Activated T-cell treated with anti-CD3 and anti-CD28 coated beads for 48 hours (primary cell): ENCODE data around the gene BPGM.

ENCODE experiments used
- DNase-seq: peaks from one replicate; pipeline ENCODE4 v3.0.0-alpha.2; 2020; ENCODE audit warnings: low read depth

The BPGM gene

DNA sequence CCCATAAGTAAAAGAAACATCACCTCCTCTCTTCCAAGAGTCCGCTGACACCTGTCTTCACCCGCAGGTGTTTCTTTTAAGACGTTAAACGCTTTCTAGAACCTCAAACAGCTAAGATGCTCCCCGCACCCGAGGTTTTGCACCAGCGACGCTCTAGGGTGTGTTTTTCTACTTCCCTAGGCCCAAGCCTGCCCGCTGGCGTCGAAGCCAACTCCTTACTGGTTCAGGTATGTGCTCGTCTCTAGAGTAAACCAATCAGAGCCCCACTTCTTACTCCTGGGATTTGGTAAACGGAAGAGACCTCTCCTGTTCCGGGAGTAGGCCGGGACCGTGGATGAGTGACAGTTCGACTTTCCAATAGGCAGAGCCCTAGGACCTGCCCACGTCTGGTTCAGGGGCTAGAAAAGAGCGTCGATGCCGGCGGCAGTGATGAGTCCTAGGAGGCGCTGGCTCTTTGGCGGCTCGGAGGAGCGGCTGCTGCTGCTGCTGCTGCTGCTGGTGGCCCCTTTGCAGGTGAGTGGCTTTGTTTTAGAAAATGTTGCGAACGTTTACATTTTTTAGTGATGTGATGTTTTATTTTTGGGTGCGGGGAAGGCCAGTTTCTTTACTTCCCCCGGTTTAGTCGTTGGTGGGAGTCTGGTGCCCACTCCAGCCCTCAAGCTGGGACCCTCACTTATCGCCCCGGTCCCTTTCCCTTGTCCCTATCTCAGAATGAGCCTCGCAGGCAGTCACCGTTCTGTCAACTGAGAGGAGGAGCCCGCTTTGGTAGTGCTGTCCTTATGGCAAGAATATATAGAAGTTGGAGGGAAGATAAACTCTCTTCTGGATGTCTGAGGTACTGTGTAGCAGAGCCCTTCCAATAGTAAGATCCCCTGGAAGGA lies at the start of gene BPGM:
TSS of gene BPGM (plus strand) at position 429 of the 881 bp plus-strand sequence. CDS start 14,655 bp downstream, outside the sequence.
- DNase-seq: peak; percentile 89

DNA sequence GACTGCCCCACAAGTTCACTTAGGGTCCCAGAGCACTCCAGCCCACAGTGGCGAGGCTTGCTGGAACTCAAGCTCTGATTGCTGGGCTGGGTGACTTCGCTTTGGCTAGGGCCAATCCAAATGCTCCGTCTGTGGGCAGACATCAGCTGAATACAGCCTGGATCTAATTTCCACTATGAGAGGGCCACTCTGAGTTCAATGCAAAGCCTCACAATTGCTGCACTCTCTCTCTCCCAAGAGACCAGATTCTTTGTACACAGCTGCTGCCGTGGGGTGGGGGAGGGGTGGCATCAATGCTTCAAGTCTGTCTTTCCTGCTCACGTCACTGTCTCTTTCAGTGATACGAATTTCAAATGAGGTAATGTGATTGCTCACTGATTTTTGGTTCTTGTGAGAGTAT lies 47.3 kb upstream of the BPGM start:
- DNase-seq: no peak

DNA sequence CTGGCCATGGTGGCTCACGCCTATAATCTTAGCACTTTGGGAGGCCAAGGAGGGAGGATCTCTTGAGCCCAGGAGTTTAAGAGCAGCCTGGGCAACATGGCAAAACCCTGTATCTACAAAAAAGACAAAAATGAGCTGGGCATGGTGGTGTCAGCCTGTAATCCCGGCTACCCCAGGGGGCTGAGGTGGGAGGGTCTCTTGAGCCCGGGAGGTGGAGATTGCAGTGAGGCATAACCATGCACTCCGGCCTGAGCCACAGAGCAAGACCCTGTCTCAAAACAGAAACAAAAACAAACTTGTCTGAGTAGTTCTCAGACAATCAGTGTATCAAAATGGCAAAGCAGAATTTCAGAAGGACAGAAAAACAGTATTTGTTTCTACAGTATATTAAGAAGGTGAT lies 45.2 kb upstream of the BPGM start:
- no peak for DNase-seq

DNA sequence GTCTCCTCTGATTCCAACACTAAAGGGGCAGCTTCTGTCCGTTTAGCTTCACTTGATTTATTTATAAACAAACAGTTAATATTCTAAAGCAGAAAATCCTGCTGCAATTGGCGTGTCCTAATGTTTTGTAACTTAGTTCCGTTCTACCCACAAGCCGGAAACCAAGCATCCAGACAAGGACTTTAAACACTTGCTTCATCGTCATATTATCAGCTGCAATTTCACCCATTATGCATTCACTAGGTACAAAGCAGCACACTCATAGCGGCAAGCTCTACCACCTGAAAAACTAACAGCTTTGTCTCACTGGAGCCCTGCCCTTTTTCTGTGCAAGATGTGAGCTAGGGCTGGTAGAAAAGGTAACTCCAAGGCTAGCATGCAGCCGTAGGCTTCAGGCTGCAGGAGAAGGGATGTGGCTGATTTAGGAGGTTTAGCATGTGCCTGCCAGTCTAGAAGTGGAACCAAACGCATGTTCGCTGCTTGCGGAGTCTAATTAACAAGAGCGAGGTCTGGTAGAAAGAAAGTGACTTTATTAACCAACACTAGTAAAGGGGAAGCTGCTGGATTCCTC lies 43.7 kb upstream of the BPGM start:
- DNase-seq: no peak

DNA sequence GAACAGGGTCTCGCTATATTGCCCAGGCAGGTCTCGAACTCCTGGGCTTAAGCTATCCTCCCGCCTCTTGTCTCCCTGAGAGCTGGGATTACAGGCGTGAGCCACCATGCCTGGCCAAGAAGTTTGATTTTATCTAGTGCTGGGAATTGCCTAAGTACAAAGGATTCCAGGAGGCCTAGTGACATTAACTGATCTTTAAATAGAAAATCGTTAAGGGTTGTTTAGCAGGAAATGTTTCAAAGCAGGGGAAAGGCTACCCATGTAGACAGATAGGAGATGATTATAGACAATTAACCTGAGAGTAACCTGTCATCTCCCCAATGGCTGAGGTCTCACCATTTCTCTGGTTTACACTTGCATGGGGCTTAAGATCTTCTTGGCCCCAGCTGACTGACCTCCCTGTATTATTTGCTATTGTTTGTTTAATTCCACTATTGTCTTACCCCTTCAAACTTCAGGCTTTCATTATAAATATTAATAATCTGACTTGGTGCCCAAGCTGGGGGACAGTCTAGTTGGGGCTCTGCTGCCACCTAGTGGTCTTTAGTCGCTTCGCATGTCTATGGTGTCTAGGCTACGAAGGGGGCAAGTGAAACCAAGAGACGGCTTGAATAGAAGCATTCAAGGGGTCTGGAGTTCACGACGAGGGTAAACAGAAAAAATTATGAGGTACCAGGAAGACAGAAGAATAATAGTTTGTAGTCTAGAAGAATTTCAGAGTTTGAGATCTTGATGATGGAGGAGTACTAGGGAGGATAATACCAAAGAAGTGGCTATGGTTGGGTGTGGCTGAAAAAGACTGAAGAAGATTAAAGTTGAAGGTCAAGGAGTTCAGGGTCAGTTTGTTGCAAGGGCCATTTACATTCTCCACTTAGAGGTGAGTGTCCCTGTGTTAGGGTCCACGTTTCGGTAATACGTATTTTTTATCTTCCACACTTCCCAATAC lies 40.4 kb upstream of the BPGM start:
- peak; percentile 41 for DNase-seq

DNA sequence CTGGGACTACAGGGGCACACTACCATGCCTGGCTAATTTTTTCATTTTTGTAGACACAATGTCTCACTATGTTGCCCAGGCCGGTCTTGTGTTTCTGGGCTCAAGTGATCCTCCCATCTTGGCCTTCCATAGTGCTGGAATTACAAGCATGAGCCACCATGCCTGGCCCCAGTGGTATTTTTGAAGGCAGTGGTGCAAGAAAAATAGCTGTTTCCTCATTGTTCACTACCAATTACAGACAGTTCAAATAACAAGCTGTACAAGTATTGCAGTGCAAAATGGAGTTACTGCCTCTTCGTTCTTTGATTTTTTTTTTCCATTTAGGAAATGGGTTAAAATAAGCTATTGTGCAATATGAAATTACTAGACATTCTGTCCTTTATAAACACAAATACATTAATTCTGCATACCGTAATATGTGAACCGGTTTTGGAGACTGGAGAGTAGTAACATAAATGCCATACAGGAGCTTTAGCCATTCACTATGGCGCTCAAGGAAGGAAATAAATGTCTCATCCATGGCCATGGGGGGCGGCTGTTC lies 35.0 kb upstream of the BPGM start:
- DNase-seq: no peak

DNA sequence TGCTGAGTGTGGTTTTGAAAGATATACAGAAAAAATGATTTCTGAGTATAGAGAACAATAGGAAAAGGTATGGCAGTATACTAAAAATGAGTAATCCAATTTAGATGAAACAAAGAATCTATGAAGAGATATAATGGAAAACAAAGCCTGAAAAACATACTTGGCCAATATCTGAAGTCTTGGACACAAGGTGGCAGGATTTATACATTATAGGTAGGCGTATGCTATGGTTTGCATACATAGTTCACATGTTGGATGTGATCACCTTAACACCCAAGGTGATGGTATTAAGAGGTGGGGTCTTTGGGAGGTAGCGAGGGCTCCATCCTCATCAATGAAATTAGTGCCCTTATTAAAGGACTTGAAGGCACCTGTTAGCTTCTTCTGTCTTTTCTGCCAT lies 34.5 kb upstream of the BPGM start:
- DNase-seq: no peak

DNA sequence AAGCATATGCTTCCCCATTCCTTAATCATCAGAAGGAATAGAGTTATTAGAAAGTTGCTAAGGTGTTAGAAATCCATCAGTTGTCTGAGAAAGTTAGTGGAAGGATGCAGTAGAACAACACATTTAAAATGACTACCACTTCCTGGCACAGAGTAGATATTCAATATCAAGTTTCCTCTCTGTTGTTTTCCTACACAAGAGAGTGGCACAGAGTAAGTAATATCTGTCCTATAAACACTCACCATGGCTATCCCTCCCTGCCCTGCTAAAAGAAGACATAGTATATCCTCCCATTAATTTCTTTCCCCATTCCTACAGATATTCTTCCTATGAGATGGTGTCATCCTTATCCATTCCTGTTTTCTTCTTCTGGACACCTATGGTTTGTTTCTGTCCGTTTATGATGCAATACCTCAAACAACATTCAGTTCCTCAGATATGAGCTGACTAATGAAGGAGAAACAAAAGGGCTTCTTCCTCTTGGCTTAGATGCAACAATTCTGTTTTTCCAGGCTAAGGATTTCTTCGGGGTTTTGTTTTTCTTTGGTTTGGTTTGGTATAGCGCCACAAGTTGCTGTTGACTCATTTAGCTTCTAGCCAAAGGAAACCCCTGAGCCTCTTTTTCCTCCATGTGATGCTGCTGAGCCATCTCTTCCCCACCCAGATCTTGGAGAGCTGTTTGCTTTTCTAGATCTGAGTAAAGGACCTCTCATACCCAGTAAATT lies 32.9 kb upstream of the BPGM start:
- DNase-seq: peak; percentile 9

DNA sequence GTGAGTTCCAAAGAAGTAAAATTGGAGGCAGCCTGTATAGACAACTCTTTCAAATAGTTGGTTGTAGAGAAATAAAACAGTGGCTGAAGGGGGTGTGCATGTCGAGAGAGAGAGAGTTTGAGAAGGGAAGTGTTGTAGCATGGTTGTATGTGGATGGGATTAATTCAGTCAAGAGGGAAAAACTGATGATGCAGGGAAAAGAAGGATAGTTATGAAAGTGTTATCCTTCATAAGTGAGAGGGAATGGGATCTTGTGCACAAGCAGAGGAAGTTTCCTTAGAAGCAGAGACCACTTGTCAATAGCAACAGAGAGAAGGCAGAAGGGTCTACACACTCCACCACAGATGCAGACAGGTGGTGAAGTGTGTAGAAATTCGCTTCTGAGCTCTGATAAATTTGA lies 30.0 kb upstream of the BPGM start:
- no peak for DNase-seq

DNA sequence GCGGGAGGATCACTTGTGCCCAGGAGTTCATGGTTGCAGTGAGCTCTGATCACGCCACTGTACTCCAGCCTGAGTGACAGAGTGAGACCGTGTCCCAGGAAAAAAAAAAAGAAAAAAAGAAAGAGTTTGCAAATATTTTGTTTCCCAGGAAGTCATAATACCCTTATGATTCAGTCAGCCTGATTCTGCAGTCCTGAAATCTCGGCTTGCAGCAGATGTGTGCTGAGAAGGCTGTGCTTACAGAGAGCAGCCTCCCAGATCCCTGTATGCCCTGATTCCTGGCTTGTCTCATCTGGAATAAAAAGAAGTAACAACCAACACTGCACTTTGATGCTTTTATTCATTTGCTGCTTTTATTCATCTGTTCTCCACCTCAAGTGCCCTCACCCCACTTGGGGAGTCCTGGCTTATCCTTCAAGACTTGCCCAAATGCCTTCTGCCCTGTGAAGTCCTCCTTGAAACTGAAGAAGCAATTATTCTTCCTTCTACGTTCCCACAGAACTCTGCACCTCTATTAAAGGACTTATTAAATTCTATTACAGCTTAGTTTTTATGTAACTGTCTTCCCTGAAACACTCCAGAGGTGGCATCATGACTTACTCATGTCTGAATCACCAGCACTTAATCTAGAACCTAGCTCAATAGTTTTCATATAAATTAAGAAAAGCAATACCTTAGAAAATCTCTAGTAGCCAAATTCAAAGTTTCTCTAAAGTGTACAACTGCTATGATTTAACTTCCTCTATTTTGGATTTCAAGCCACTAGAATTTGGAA lies 27.7 kb upstream of the BPGM start:
- DNase-seq: no peak

DNA sequence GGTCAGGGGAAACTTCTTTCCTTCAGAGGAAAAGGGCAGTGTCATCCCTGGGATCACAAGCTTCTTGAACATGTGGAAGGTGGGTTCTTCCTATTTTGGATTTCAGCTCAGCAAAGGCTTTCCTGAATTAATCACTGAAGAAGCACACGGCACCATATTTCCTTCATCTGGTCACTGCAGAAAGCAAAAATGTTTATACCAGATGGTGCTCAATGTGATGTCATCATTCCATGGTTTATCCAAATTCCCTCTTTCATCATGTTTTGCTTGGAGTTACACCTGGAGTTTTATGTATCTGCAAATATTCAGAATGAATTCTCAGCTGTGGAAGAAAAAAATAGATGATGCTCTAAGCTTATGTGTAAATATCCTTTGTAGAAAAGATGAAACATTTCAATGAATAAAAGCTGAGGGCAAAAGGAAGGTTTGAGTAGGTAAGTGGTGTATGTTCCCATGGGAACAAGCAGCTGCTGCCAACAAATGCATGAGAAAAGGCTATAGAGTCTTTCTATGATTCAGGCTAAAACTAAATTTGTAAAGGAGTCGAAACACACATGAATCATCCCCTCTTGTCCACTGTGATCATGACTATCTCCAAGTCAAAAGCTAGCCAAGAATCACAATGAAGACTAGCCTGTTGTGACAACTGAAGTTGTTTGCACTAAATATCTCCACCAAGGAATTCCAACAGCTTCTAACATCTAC lies 26.9 kb upstream of the BPGM start:
- DNase-seq: no peak

DNA sequence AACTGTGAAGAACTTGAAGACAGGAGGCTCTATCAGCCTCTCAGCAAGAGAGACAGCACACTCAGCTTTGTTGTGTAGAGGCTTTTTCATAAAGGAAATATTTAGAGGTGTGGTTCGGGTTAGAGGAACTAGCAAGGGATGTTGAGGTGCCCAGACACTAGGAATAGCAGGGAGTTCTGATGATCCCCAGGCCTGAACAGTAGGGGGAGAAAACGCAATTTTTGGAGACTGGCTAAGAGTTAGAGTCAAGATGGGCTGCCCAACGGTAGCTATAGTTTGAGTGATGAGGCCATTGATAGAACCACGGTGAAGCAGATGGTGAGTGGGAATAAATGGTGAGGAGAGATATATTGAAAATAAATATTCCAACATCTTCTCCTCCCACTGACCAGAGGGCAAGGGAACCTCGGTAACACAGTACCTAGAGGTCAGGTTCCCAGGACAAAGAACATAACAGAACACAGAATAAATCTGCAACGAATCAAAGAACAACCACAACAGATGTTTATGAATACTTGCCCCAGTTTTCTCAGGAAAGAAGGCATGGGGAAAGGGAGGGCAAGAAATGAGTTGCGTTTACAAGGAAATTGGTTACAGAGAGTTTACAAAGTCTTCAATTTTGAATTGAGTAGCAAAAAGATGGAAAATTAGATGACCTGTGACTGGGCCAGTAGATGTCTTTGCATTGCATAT lies 24.2 kb upstream of the BPGM start:
- no peak for DNase-seq

DNA sequence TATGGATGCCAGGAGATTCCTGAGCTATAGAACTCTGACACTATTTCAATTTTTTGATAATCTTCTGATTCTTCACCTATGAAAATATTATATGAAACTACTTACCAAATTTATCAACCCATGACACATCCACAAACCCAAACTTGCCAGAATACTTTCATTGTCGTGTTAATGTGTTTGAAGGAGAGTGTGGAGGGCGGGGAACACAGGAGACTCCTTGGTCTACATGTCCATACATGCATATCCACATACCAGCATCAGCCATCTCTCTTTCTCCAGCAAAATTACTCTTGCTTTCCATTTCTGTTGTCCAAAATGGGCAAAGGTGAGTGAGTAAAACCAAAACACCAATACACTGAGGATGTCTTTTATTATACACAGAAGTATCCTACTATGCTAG lies 23.5 kb upstream of the BPGM start:
- no peak for DNase-seq

DNA sequence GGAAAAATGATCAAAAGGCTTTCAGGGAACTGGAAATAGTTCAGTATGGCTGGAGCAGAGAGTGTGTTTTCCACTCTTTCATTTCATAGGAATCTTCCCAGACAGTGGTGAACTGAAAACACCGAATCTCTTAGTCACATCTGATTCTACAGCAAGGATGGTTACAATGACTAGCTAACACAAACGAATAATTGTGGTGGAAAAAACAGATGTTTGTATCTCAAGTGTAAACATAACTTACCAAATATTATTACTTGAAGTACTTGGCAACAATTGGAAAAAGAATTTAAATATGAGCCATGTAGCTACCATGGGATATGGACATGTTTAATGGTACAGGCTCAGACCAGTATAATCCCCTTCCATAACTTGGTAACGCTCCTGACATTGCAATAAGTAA lies 21.1 kb upstream of the BPGM start:
- DNase-seq: no peak

DNA sequence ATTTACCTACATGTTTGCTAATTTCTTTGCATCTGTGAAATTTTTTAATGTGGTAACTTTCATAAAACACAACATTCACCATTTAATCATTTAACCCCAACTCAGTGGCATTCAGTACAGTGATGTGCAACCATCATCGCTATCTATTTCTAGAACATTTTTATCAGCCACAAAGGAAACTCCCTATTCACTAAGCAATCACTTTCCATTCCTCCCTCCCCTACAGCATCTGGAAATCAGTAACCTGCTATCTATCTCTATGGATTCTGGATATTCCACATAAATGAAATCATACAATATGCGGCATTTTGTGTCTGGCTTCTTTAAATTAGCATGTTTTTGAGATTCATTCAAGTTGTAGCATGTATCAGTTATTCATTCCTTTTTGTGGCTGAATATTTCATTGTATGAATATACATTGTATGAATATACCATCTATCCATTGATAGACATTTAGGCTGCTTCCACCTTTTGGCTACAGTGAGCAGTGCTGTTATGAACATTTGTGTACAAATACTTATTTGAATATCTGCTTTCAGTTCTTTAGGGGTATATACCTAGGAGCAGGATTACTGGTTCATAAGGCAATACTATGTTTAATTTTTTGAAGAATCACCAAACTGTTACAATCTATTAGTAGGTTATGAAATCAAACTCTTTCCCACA lies 19.4 kb upstream of the BPGM start:
- DNase-seq: no peak

DNA sequence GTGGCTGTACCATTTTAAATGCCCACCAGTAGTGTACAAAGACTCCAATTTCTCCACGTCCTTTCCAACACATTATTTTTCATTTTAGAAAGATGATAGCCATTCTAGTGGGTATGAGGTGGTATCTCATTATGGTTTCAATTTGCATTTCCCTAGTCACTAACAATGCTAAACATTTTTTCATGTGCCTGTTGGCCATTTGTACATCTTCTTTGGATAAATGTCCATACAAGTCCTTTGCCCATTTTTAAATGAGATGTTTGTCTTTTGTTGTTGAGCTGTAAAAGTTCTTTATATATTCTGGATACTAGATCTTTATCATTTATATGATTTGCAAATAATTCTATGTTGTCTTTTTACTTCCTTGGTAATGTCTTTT lies 18.9 kb upstream of the BPGM start:
- no peak for DNase-seq

DNA sequence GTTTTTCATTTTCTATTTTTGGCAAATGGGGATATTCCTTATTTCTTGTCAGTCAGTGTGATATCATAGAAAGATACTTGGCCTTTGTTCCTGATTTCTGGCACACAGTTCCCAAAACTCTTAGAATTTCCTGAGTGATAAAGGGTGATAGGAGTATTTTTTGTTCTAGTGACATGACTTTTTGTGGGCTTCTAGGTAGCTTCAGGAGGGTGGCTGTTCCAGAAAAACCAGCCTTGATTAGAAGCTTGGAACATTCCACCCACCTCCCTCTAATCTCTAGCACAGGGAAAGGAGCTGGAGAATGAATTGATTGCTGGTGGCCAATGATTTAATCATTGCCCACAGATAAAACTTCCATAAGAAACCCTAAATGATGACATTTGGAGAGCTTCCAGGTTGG lies 17.2 kb upstream of the BPGM start:
- no peak for DNase-seq

DNA sequence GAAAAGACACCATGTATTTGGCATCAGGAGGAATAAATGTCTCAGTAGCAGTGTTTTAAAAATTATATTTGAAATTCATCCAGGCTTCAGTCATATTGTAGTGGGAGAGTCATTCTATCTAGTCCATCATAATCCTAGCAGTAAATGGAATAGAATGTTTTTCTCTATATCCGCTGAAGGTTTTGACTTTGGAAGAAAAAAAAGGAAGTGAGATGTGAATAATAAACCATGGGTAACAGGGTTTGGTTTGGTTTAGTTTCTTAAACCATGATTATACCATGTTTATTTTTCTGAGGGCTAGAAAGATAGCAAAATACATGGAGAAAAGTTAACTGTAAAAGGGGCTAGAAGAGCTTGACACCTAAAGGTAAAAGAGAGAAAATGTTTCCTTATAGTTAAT lies 16.4 kb upstream of the BPGM start:
- DNase-seq: no peak

DNA sequence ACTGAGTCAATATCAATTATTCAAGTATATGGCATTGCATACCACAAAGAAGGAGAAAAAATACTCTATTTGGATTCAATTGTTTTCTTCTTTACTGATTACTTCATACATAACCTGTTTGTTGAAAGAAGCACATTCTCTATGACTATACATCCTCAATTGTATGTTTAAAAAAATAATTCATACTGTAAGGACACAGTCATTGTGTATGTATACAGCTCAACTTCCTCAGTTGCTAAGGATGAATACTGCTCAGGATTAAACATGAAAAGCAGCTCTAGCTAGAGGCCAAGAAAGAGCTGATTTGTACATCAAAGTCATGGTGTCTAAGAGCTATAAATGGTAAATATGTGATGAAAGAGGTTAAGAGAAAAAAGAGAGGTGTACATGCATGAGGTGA lies 15.8 kb upstream of the BPGM start:
- no peak for DNase-seq
